Suprapubic skin (tissue), 4 donors: ENCODE measurements around the gene DUS2.

Experiments used
- POLR2A ChIP-seq, 2 donors: fragments of 450-650 bp; IDR thresholded peaks; one replicate each; pipeline ENCODE4 v1.6.1; 2017; ENCODE audit warnings: antibody characterized with exemption in 2 of 2, mild to moderate bottlenecking in 2 of 2, moderate library complexity in 2 of 2
- POLR2AphosphoS5 ChIP-seq, 3 donors: sonication (generic); formaldehyde crosslinking; IDR thresholded peaks; one replicate each; pipeline ENCODE4 v1.6.1; 2017; ENCODE audit warnings: antibody characterized with exemption in 3 of 3
- TF ChIP-seq, protein P1 (sequence below), 2 donors: fragments of 200-600 bp in 1 of 2; fragments of 450-650 bp in 1 of 2; sonication (generic) in 1 of 2; IDR thresholded peaks; one replicate each; pipeline ENCODE4 v1.5.1; 2016 to 2019; ENCODE audit warnings: antibody characterized with exemption in 2 of 2, mild to moderate bottlenecking in 1 of 2, moderate library complexity in 1 of 2

DNA sequence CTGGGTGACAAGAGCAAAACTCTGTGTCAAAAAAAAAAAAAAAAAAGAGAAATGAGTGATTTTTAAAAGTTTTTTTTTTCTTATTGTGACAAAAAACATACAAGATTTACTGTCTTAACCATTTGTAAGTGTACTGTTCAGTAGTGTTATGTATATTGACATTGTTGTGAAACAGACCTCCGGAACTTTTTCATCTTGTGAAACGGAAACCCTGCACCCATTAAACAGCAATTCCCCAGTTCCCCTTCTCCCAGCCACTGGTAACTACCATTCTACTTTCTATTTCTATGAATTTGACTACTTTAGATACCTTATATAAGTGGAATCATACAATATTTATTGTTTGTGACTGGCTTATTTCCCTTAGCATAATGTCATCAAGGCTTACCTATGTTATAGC lies 18.7 kb downstream of the DUS2 start:
- TF ChIP-seq, protein P1, sequence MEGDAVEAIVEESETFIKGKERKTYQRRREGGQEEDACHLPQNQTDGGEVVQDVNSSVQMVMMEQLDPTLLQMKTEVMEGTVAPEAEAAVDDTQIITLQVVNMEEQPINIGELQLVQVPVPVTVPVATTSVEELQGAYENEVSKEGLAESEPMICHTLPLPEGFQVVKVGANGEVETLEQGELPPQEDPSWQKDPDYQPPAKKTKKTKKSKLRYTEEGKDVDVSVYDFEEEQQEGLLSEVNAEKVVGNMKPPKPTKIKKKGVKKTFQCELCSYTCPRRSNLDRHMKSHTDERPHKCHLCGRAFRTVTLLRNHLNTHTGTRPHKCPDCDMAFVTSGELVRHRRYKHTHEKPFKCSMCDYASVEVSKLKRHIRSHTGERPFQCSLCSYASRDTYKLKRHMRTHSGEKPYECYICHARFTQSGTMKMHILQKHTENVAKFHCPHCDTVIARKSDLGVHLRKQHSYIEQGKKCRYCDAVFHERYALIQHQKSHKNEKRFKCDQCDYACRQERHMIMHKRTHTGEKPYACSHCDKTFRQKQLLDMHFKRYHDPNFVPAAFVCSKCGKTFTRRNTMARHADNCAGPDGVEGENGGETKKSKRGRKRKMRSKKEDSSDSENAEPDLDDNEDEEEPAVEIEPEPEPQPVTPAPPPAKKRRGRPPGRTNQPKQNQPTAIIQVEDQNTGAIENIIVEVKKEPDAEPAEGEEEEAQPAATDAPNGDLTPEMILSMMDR (IDR thresholded peaks at IDR 0.05): no peak
- no peak for TF ChIP-seq POLR2A (IDR thresholded peaks at IDR 0.05)
- TF ChIP-seq POLR2AphosphoS5 (IDR thresholded peaks at IDR 0.05): no peak
